Loucy (cell line): ENCODE results near the gene PALM3.
"Not testable (repeated sequence)": the region's sequence is repeated elsewhere in the genome, so short reads cannot be mapped to it uniquely, and the experiment has no call there.

Experiments
- EZH2phosphoT487 ChIP-seq: fragments of 200-600 bp; IDR thresholded peaks from 2 replicates; pipeline ENCODE4 v1.6.1; 2018; ENCODE audit warnings: antibody characterized with exemption, mild to moderate bottlenecking, moderate library complexity, borderline replicate concordance
- TF ChIP-seq, protein P1 (sequence below): fragments of 200-600 bp; sonication (generic); conservative IDR thresholded peaks from 2 replicates; pipeline ENCODE4 v1.5.1; 2014; ENCODE audit warnings: mild to moderate bottlenecking, antibody characterized with exemption, low read length

- TF ChIP-seq, protein P1, sequence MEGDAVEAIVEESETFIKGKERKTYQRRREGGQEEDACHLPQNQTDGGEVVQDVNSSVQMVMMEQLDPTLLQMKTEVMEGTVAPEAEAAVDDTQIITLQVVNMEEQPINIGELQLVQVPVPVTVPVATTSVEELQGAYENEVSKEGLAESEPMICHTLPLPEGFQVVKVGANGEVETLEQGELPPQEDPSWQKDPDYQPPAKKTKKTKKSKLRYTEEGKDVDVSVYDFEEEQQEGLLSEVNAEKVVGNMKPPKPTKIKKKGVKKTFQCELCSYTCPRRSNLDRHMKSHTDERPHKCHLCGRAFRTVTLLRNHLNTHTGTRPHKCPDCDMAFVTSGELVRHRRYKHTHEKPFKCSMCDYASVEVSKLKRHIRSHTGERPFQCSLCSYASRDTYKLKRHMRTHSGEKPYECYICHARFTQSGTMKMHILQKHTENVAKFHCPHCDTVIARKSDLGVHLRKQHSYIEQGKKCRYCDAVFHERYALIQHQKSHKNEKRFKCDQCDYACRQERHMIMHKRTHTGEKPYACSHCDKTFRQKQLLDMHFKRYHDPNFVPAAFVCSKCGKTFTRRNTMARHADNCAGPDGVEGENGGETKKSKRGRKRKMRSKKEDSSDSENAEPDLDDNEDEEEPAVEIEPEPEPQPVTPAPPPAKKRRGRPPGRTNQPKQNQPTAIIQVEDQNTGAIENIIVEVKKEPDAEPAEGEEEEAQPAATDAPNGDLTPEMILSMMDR = not testable (repeated sequence)
- not testable (repeated sequence) for TF ChIP-seq EZH2phosphoT487
These were observed 42.1 kb downstream of the PALM3 start for GRCh38 chr19:14019739-14020138.
